NCI-H748 (cell line): Measurements from ENCODE around the gene ENO1.
"Not testable (repeated sequence)": the region's sequence is repeated elsewhere in the genome, so short reads cannot be mapped to it uniquely, and the experiment has no call there.

Experiments used
- DNase-seq: peaks from one replicate; lab custom pipeline; 2025; ENCODE audit not compliant: unreplicated experiment; lab: John Stamatoyannopoulos, UW

The ENO1 gene

DNA sequence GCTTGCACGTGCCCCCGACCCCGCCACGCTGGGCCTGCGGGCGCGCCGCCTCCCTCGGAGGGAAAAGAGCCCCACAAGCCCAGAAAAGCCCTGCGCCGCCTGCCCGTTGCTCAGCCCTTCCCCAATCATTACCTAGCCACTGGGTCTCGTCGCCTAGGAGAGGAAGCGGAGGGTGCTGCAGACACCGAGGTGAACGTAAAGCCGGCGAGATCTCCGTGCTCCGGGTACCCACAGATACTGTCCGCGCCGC lies at the start of gene ENO1:
TSS of gene ENO1 (minus strand) at position 239 of the 250 bp plus-strand sequence. CDS start 3,778 bp downstream, outside the sequence.
- no peak for DNase-seq

DNA sequence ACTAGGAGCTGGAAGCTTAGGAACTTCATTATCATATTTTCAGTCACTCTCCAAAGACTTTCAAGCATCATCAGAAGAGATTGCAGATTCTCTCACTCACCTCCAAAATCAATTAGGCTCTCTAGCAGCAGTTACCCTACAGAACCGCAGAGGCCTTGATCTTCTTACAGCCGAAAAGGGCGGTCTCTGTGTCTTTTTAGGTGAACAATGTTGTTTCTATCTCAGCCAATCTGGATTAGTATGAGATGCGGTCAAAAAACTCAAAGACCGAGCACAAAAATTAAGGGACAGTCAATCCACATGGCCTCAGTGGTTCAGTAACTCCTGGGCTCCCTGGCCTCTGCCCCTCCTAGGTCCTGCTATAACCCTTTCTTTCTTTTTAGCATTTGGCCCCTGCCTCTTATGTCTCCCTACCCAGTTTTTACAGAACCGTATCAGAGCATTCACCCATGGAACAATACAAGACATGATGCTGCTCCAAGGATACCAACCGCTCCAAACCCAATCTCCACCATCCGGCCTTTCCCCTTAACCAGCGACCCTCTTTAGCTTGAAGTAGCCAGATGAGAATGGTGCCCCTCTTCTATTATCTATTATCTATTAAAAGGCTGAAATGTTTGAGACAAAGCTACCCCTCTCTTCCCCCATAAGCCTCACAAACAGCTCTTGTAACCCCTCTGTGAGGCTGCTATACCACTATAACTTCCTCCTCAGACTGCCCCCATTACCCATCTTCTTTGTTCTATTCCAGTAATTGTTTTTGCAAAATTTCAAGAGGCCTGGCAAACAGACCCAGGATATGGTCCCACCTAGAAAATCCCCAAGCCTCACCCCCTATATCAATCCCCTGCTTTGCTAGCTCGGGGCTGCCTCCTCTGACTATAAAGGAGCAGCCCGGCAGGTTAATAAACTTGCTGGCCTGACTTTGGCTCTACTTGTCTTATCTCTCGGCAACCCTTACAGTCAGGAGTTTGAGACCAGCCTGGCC lies 48.5 kb upstream of the ENO1 start:
- no peak for DNase-seq

DNA sequence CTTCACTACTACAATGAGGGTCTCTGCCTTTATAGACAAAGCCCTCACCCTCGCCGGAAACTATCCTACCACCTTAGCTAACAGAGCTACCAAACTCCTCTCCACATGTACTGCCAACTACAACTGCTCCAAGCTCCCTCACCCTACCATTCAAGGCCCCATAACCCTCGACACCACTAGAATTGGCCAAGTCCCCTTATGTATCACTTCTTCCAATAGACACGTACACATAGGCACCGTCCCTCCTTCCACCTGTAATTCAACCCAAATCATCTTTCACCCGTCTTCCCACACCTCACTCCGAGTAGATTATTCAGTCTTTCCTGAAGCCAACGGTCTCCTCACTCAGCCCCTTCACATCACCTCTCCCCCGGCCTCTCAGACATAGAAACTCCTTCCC lies 47.5 kb upstream of the ENO1 start:
- DNase-seq, result no peak

DNA sequence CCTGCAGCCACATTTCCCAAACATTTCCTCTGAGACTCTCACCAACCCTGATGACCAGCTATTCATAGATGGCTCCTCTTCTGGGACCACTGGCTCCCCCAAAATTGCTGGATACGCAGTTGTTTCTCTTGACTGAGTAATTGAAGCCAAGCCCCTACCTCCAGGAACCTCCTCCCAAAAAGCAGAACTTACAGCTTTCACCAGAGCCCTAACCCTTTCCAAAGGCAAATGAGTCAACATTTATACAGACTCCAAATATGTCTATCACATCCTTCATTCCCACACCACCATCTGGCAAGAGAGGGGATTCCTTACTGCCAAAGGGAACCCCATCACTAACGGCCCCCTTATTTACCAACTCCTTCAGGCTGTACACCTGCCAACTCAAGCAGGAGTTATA lies 46.9 kb upstream of the ENO1 start:
- DNase-seq, result no peak

DNA sequence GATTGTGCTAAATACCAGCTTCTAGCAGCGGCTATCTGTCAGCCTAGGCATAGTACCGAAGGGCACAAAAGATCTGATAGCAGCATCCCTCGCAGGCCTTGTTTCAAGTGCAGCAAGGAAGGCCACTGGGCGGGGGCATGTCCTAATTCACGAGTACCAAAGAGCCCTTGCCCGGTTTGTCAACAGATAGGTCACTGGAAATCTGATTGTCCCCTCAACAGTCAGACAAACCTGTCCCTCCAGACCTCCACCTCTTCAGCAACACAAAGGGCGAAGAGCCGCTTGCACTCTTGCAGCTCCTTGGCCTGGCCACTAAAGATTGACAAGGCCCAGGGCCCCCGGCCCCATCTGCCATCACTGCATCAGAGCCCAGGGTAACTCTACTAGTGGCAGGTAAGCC lies 44.5 kb upstream of the ENO1 start:
- no peak for DNase-seq

DNA sequence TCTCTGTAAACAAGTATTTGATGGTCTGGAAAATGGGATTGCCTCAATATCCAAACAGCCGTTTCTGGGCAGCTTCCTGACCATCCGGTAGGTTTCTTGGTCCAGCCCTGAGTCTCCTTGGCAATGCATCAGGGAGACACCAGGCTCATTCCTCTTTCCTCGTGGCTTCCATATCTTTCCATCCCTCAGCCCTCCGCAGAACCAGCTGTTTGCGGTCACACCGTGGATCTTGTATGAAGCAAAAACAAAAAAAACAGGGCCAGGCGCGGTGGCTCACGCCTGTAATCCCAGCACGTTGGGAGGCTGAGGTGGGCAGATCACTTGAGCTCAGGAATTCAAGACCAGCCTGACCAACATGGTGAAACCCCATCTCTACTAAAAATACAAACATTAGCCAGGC lies 39.0 kb upstream of the ENO1 start:
- not testable (repeated sequence) for DNase-seq

DNA sequence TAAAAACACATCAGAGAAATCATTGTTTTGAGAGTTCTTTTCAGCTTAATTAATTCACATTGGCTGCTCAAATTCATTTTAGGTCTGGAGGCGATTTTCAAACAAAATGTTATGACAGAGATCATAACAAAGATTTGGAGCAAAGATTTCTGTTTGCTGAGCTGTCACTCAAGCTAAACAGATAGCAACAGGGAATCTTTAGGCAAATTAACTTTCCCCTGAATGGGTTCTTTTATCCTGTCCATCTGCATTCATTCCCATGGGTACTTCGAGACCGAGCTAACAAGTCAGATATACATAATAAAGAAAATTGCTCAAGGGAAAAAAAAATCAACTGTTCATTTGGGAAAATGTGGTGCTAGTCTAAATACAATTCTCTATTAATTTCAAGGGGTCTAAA lies 37.0 kb upstream of the ENO1 start:
- DNase-seq, result no peak

DNA sequence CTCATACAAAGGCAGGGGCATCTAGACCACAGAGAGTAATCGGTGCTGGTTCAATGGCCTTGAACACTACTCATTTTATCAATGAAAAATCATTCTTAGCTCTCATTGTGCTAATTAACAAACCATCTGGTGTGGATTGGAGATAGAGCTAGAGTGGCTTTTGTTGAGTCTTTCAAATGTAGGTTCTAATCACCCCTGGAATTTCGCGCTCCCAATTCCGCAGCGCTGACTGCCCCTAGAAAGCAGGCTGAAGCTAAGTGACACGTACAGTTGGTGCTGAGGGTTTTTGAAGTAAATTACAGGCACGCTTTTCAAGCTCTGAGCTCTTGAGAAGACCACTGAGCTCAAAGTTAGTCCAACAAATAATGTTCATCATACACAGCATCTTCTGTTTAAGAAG lies 36.0 kb upstream of the ENO1 start:
- DNase-seq, result no peak

DNA sequence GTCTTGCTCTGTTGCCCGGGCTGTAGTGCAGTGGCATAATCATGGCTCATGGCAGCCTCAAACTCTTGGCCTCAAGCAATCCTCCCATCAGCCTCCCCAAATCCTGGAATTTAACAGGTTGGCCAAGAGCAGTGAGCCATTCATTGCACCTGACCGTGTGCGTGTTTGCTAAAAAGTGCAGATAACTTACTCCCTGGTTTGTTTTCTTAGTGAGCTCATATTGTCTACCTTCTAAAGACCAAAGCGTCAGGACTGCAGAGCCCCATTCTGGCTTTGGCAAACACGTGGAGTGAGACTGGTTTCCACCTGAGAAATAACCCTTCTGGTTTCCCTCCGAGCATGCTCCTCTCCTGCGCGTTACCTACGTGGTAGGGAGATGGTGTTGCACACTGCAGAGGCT lies 35.0 kb upstream of the ENO1 start:
- DNase-seq, result no peak

DNA sequence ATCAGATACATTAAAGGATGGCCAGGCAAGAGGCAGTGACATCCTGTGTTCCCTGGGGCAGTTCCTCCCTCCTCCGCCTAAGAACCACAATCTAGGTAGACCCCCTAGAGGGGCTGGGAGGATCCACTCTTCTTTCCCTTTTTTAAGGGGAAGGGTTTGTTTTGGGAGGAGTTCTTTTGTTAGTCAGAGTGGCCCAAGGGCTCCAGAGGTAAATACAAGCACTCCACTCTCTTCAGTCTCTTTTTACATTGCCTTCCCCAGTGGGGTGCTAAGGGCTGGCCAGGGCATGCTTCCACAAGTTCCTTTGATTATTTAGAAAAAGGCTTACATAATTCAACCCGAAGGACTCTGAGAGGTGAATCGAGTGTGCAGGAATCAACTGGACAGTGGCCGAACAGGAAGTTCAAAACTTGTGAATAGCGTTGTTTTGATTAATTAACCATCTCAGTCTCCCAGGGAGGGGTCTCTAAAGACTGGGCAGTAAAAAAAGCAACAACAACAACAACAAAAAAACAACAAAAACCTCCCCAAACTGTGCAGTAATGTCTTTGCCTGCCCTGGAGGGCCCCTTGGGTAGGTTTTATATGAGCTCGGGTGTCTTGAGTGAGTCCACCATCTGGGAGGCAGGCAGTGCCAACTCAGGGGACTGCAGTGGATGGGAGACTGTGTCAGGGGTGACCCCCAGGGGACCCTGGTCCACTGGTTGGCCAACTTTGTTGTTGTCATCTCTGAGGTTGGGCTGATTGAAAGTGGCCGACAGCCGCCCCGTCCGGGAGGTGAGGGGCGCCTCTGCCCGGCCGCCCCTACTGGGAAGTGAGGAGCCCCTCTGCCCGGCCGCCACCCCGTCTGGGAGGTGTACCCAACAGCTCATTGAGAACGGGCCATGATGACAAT lies 33.2 kb upstream of the ENO1 start:
- peak; percentile 89 for DNase-seq

DNA sequence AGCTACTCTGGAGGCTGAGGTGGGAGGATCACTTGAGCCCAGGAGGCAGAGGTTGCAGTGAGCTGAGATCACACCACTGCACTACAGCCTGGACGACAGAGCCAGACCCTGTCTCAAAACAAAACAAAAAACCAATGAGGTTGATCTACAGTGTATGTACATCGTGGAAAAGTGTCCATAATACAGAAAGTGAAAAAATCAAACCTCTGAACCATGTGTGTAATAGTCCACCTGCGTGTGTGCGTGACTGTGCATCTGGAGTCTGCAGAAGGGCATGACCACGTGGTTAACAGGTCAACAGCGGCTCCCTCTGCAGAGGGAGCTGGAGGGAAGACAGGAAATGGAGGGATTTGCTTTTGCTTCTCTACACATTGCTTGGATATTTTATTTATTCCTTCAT lies 32.4 kb upstream of the ENO1 start:
- DNase-seq, result peak; percentile 77

DNA sequence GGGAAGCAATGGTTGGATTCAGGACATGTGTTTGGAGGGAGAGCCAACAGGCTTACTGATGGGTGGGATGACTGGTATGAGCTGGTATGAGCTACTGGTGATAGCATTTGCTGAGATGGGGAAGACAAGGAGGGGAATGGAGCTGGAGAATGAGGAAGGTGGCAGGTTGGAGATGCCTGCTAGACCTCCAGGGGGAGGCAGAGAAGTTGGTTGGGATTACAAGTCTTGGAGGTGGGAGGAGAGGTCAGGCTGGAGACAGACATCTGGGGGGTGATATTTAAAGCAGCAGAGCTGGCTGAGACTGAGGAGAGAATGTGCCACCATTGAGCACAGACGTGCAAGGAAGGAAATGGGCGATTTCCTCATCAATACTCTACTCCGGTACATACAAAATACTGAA lies 31.8 kb upstream of the ENO1 start:
- DNase-seq, result no peak

DNA sequence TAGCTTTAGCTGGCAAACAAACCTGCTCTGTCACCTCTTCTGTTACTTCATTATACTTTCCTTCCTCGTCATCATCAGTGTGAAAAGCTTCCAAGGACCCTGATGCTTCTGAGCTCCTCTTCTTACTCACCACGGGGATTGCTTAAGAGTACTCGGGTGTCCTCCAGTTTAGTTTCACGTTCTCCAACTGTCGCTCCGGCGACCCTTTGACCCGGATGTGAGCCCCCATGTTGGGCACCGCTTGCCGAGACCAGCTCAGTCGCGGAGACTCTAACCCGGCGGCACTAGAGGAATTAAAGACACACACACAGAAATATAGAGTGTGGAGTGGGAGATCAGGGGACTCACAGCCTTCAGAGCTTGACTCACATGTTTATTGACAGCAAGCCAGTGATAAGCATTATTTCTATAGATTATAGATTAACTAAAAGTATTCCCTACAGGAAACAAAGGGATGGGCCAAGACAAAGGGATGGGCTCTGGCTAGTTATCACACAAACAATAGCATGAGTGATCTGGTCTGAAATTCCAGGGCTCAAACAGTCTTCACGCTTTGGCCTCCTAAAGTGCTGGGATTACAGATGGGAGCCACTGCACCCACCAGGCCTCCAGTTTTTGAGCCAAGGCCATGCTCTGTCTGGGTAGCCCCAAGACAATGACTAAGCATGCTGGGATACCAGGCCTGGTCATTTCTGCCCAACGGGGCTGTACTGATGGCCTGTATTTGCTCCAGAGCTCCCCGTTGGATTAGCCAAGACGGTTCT lies 30.1 kb upstream of the ENO1 start:
- DNase-seq, result no peak

DNA sequence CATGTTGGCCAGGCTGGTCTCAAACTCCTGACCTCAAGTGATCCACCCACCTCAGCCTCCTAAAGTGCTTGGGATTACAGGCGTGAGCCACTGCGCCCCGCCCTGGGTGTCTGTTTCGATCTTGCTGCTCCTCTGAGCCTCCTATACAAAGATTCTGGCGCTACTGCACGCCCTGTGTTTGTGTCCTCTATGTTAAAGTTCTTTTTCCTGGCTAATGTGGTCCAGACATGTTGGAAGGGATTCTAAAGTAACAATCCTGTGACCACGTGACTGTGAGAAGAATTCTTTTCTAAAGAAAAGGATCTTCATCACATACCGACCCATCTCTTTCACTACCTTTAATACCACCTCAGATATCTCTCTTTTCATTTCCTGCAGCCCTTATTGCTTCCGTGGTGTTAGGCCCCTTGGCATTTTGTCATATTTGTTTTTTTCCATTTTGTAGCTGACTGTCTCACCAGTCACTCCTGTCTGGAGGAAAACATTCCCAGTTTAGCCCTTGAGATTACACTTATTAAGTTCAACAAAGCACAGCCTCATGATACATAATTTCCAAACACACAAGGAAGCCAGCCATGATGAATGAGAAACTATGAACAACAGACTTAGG lies 27.2 kb upstream of the ENO1 start:
- no peak for DNase-seq

DNA sequence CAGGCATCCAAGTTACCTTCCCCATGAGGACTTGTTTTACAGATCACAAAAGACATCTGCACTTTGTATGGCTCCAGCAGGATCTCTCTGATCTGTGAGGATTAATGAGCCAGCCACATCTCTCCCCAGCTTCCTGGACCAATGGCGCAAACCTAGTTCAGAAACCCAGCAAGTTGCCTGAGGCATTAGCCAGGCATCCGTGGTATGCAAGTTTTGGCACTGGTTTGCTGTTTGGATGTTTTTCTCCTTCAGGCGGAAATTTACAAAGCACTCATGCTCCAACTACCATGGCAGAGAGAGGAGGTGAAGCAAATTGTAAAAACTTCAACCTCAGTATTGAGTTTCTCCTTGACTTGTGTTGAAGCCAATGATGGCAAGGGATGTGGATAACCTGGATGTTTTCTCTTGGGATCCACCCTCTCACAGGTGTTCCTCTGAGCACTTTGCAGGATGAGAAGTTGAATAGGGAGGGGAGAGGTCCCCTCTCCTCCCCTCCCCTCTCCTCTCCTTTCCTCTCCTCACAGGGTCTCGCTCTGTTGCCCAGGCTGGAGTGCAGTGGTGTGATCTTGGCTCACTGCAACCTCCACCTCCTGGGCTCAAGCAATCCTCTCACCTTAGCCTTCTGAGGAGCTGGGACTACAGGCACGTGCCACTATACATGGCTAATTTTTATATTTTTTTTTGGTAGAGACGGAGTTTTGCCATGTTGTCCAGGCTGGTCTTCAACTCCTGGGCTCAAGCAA lies 25.6 kb upstream of the ENO1 start:
- DNase-seq, result no peak

DNA sequence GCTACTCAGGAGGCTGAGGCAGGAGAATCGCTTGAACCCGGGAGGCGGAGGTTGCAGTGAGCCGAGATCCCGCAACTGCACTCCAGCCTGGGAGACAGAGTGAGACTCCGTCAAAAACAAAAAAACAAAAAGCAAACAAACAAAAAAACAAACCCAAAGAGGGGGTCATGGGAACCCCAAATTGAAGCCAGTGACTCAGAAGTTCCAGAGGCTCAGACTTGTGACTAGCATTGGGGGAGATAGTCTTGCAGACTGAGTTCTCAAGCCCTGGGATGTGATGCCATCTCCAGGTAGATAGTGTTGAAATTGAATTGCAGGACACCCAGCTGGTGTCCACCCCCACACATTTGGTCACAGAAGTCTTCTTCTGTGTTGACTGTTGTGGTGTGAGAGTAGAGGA lies 24.9 kb upstream of the ENO1 start:
- no peak for DNase-seq

DNA sequence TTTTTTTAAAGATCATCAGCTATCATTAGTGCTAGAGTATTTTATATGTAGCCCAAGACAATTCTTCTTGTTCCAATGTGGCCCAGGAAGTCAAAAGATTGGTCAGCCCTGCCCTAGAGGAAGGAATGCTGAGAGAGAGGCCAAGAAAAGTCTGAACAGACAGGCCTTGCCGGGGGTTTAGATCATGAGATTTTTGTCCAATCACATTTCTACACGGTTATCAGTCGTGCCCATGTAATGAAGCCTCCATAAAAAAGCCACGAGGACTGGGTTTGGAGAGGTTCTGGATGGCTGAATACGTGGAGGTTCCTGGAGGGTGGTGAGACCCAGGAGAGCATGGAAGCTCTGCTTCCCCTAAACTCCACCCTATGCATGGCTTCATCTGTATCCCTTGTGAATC lies 24.3 kb upstream of the ENO1 start:
- DNase-seq, result no peak

DNA sequence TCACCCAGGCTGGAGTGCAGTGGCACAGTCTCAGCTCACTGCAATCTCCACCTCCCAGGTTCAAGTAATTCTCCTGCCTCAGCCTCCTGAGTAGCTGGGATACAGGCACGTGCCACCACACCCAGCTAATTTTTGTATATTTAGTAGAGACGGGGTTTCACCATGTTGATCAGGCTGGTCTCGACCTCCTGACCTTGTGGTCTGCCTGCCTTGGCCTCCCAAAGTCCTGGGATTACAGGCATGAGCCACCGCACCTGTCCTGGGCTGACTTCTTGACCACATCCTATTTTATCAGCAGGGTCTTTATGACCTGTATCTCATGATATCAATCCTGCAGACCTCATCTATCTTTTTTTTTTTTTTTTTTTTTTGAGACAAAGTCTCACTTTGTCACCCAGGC lies 22.2 kb upstream of the ENO1 start:
- not testable (repeated sequence) for DNase-seq

DNA sequence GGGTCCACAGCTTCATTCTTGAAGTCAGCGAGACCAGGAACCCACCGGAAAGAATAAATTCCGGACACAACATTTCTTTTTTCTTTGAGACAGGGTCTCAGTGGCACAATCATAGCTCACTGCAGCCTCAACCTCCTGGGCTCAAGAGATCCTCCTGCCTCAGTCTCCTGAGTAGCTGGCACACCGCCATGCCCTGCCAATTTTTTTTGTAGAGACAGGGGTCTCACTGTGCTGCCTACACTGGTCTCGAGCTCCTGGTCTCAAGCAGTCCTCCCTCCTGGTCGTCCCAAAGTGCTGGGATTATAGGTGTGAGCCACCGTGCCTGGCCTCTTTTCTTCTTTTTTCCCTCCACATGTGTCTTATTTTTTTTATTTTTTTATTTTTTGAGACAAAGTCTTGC lies 20.6 kb upstream of the ENO1 start:
- no peak for DNase-seq

DNA sequence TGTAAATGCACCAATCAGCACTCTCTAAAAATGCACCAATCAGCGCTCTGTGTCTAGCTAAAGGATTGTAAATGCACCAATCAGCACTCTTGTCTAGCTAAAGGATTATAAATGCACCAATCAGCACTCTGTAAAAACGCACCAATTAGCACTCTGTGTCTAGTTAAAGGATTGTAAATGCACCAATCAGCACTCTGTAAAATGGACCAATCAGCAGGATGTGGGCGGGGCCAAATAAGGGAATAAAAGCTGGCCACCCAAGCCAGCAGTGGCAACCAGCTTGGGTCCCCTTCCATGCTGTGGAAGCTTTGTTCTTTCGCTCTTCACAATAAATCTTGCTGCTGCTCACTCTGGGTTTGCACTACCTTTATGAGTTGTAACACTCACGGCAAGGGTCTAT lies 19.9 kb upstream of the ENO1 start:
- DNase-seq, result not testable (repeated sequence)
